Testis (tissue), 3 donors: ENCODE data around the gene STK39. TPM values are rescaled to one million over a fixed set of nuclear protein-coding genes. Genes with fewer than 3 reads are reported as not detected.

ENCODE experiments used
- DNase-seq: peaks from one replicate; pipeline ENCODE4 v3.0.0-alpha.2; 2019
- H3K27ac ChIP-seq, 2 donors: fragments of 200-600 bp; sonication (generic); one replicate each; pipeline ENCODE4 v1.5.1; 2019
- H3K27me3 ChIP-seq: fragments of 200-600 bp; sonication (generic); one replicate; pipeline ENCODE4 v1.5.1; 2019
- H3K36me3 ChIP-seq: fragments of 200-600 bp; sonication (generic); one replicate; pipeline ENCODE4 v1.5.1; 2017; ENCODE audit warnings: low read depth; ENCODE audit errors: missing control alignments
- H3K4me1 ChIP-seq: fragments of 200-600 bp; sonication (generic); one replicate; pipeline ENCODE4 v1.5.1; 2019
- H3K4me3 ChIP-seq, 2 donors: fragments of 200-600 bp; sonication (generic); one replicate each; pipeline ENCODE4 v1.5.1; 2017 to 2019
- H3K9me3 ChIP-seq: fragments of 200-600 bp; sonication (generic); one replicate; pipeline ENCODE4 v1.5.1; 2017
- POLR2A ChIP-seq: fragments of 450-650 bp; IDR thresholded peaks from one replicate; pipeline ENCODE4 v1.6.1; 2017; ENCODE audit warnings: antibody characterized with exemption, mild to moderate bottlenecking, moderate library complexity
- WGBS, 2 donors: methylation state at CpG; one replicate each; pipeline ENCODE4 v1.1.5; 2018; 5-methylcytosine and 5-hydroxymethylcytosine counted together
- intact Hi-C: fragments of 100-400 bp; cut with DNase I; formaldehyde crosslinking; loops from one replicate; pipeline ENCODE4 v1.15.1; 2023; ENCODE audit warnings: low total_unique reads
- polyA plus RNA-seq: library from polyadenylated mRNA; stranded (reverse); fragments of 350-450 nt; fragmentation: Illumina TruSeq; extraction: RNeasy Lipid Tissue Mini Kit (QIAGEN cat#74804); gene quantifications from one replicate; pipeline ENCODE4 v1.2.3, GENCODE V29; 2014; ENCODE audit warnings: low read depth, low replicate concordance; ENCODE audit not compliant: insufficient read depth
- total RNA-seq, 2 donors: library from RNA; depleted of rRNA; stranded (reverse); fragments of >200 nt; gene quantifications; one replicate each; pipeline ENCODE4 v1.2.3, GENCODE V29; 2016
- TF ChIP-seq, protein P1 (sequence below), 3 experiments: fragments of 450-650 bp in 2 of 3; fragments of 200-600 bp in 1 of 3; sonication (generic) in 1 of 3; IDR thresholded peaks; one replicate each; pipeline ENCODE4 v1.5.1; 2016 to 2019; ENCODE audit warnings: antibody characterized with exemption in 3 of 3, mild to moderate bottlenecking in 2 of 3, moderate library complexity in 1 of 3

The STK39 gene
- total and polyA plus RNA-seq, 3 donors from 2014 or later: 26.4 to 70.7 (median 41.8) TPM

DNA sequence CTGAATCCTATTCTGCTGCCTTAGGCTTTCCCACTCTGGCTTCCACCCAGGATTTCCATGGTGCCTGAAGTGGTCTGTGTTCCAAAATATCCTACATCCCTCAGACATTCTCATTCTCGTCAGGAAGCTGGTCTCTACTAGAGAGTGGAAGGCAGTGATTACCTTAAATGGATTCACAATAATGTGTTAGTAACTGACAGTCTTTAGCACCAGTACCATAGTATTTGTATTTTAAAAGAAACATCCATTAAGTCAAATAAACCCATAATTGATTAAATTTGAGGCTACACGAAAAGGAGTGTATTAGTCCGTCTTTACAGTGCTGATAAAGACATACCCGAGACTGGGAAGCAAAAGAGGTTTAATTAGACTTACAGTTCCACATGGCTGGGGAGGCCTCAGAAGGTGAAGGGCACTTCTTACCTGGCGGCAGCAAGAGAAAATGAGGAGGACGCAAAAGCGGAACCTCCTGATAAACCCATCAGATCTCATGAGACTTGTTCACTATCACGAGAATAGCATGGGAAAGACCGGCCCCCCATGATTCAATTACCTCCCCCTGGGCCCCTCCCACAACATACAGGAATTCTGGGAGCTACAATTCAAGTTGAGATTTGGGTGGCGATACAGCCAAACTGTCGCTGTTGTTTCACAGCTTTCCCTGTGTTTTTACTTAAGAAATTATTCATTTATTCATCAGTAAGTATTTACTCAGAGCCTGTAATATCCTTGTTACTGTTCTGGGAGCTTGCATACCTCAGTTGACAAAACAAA lies 306.5 kb downstream of the STK39 start:
- Histone ChIP-seq H3K27ac (no peak overlapping the region), H3K4me1 (peaks cover 6% of the 10 kb centered on the region), H3K9me3 (no peaks in the 10 kb centered on the region), H3K27me3 (no peaks in the 10 kb centered on the region), H3K36me3 (no peaks in the 10 kb centered on the region), H3K4me3 (no peak overlapping the region)
- DNase-seq: no peak
- TF ChIP-seq POLR2A: no peak
- TF ChIP-seq, protein P1, sequence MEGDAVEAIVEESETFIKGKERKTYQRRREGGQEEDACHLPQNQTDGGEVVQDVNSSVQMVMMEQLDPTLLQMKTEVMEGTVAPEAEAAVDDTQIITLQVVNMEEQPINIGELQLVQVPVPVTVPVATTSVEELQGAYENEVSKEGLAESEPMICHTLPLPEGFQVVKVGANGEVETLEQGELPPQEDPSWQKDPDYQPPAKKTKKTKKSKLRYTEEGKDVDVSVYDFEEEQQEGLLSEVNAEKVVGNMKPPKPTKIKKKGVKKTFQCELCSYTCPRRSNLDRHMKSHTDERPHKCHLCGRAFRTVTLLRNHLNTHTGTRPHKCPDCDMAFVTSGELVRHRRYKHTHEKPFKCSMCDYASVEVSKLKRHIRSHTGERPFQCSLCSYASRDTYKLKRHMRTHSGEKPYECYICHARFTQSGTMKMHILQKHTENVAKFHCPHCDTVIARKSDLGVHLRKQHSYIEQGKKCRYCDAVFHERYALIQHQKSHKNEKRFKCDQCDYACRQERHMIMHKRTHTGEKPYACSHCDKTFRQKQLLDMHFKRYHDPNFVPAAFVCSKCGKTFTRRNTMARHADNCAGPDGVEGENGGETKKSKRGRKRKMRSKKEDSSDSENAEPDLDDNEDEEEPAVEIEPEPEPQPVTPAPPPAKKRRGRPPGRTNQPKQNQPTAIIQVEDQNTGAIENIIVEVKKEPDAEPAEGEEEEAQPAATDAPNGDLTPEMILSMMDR (IDR thresholded peaks at IDR 0.05): no peak
- intact Hi-C loops: no loop called here
- WGBS, 2 donors: 63 to 71% methylated on average over 11 of the region's 11 CpGs

DNA sequence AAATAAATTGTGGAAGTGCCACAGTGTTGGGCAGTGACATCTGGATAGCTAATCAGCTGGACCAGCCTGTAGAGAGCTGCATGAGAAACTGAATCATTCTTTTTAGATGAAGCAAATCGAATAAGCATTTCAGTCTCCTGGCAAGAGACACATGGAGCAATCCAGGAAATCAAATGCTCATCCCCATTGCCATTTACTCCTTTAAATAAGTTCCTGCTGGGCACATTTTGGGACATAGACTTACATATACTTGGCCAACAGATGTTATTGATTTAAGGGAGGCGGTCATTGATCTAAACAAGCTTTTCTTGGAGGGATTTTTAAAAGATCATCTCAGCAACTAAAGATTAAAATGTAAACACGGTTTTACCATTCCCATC lies 307.1 kb downstream of the STK39 start:
- intact Hi-C loops: no loop called here
- WGBS, 2 donors: 81 to 86% methylated on average over 3 of the region's 3 CpGs

DNA sequence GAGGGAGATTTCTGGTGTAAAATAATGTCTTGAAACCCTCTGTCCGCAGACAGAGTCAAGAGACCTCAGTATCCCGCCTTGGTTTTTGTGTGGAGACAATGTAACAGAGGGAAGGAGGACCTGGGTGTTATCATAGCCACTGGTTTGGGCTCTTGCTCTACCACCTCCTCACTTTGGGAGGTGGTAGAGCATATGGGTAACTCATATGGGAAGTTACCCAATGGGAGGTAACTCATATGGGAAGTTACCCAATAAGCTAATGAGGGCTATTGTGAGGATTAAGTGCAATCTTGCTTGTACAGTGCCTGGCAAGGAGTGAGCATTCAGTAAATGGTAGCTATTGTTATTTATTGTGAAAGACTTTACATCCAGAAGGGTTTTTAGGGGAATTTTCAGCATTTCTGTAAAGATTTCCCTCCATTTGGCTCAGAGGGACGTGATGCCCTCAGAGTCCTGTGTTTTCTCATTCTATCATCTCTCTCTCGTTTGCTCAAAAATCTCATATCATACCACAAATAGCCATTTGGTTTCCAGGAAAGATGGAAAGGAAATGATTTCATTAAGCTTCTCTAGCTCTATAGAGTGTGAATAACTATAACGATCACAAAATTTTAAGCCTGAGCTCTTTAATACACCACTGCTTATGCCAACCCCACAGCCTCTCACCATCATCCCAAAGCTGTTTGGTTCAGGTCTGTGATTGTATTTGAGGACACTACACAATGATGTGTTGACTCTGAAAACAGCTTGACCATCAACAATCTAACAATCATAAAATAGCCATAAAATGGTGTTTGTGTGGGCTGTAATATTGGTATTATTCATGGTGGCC lies 307.7 kb downstream of the STK39 start:
- intact Hi-C loops: no loop called here
- Histone ChIP-seq H3K36me3 (no peaks in the 10 kb centered on the region), H3K27me3 (no peaks in the 10 kb centered on the region), H3K9me3 (no peaks in the 10 kb centered on the region), H3K4me1 (peaks cover 6% of the 10 kb centered on the region), H3K27ac (no peak overlapping the region), H3K4me3 (no peak overlapping the region)
- WGBS, 2 donors: 85 to 92% methylated on average over 5 of the region's 5 CpGs
- no peak for DNase-seq
- TF ChIP-seq, protein P1 (IDR thresholded peaks at IDR 0.05): no peak
- no peak for TF ChIP-seq POLR2A

More for the DNA sequence above, 307.1 kb downstream of the STK39 start:
- TF ChIP-seq, protein P1 (IDR thresholded peaks at IDR 0.05): no peak
- no peak for TF ChIP-seq POLR2A
- Histone ChIP-seq H3K9me3 (no peaks in the 10 kb centered on the region), H3K27ac (no peak overlapping the region), H3K4me3 (no peak overlapping the region), H3K36me3 (no peaks in the 10 kb centered on the region), H3K27me3 (no peaks in the 10 kb centered on the region), H3K4me1 (peaks cover 6% of the 10 kb centered on the region)
- no peak for DNase-seq

DNA sequence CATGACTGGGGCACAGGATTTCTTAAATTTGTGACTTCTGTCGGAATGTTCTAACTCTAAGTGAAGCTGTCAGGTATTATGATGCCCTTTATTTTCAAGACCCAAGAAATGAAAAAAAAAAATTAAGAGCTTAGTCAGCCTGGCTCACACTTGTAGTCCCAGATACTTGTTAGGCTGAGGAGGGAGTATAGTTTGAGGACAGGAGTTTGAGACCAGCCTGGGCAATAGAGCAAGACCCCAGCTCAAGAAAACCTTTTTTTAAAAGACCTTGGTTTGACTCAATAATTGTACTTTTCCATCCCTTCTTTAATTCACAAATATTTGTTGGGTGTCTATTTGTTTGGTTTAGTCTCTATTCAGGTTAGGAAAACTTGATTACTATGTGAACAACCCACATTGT lies 310.0 kb downstream of the STK39 start:
- Histone ChIP-seq H3K4me3 (no peak overlapping the region), H3K27me3 (no peaks in the 10 kb centered on the region), H3K4me1 (peaks cover 6% of the 10 kb centered on the region), H3K36me3 (no peaks in the 10 kb centered on the region), H3K27ac (no peak overlapping the region), H3K9me3 (no peaks in the 10 kb centered on the region)
- TF ChIP-seq POLR2A: no peak
- TF ChIP-seq, protein P1 (IDR thresholded peaks at IDR 0.05): no peak
- intact Hi-C loops: no loop called here
- WGBS, 2 donors: 94 to 100% methylated on average over 1 of the region's 1 CpG
- no peak for DNase-seq
